Measurements from ENCODE around the gene LLGL2.

The LLGL2 gene

GRCh38 chr17:75619506-75620431 lies 94.3 kb downstream of the LLGL2 start:
- no peak for DNase-seq

- DNase-seq, result no peak
Observed at GRCh38 chr17:75621489-75621888, 96.0 kb downstream of the LLGL2 start.

- no peak for DNase-seq
Observed at GRCh38 chr17:75622076-75622475, 96.6 kb downstream of the LLGL2 start.

GRCh38 chr17:75622771-75623273 lies 97.3 kb downstream of the LLGL2 start:
- no peak for DNase-seq

GRCh38 chr17:75623386-75623785 lies 97.9 kb downstream of the LLGL2 start:
- no peak for DNase-seq

- DNase-seq, result no peak
Observed at GRCh38 chr17:75624021-75624420, 98.5 kb downstream of the LLGL2 start.

Data from NCI-H2227 treated with DMSO at 0.1 percent for 48 hours (cell line).